ENCODE measurements around the gene CELF2.

CELF2 gene

GRCh38 chr10:11311027-11311426, 293.4 kb downstream of the CELF2 start:
- no peak for DNase-seq

GRCh38 chr10:11313463-11313862, 295.8 kb downstream of the CELF2 start:
- DNase-seq: no peak

GRCh38 chr10:11317936-11318670, 300.4 kb downstream of the CELF2 start:
- DNase-seq: no peak

GRCh38 chr10:11318826-11319598, 301.3 kb downstream of the CELF2 start:
- DNase-seq: no peak

- DNase-seq: peak; percentile 52
Measured at GRCh38 chr10:11319990-11320602, 302.4 kb downstream of the CELF2 start.

GRCh38 chr10:11320809-11321520, 303.3 kb downstream of the CELF2 start:
- DNase-seq: peak; percentile 33

- DNase-seq: no peak
Measured at GRCh38 chr10:11322698-11323097, 305.0 kb downstream of the CELF2 start.

GRCh38 chr10:11324761-11325321, 307.2 kb downstream of the CELF2 start:
- DNase-seq: no peak

- no peak for DNase-seq
Measured at GRCh38 chr10:11325817-11326216, 308.1 kb downstream of the CELF2 start.

GRCh38 chr10:11326241-11326640, 308.6 kb downstream of the CELF2 start:
- DNase-seq: no peak

- no peak for DNase-seq
Measured at GRCh38 chr10:11326913-11327616, 309.4 kb downstream of the CELF2 start.

GRCh38 chr10:11328264-11329061, 310.8 kb downstream of the CELF2 start:
- no peak for DNase-seq

GRCh38 chr10:11329062-11329673, 311.5 kb downstream of the CELF2 start:
- no peak for DNase-seq

- no peak for DNase-seq
Measured at GRCh38 chr10:11330383-11331045, 312.8 kb downstream of the CELF2 start.

- DNase-seq: no peak
Measured at GRCh38 chr10:11331046-11331577, 313.4 kb downstream of the CELF2 start.

GRCh38 chr10:11331726-11332125, 314.1 kb downstream of the CELF2 start:
- no peak for DNase-seq

GRCh38 chr10:11332846-11333245, 315.2 kb downstream of the CELF2 start:
- no peak for DNase-seq

- no peak for DNase-seq
Measured at GRCh38 chr10:11334436-11334835, 316.8 kb downstream of the CELF2 start.

- DNase-seq: no peak
Measured at GRCh38 chr10:11335167-11335652, 317.5 kb downstream of the CELF2 start.

Data from activated CD4-positive, alpha-beta T cell treated with anti-CD3 and anti-CD28 coated beads, Interleukin-2, Interleukin-6, amounts not matched to agents 100 ng/mL and 50 ng/mL, durations not matched to agents 16 hours and 8 hours (primary cell).